GM21360 (cell line): Measurements from ENCODE around the gene POLR2J.
"Not testable (repeated sequence)": the region's sequence is repeated elsewhere in the genome, so short reads cannot be mapped to it uniquely, and the experiment has no call there.

Experiments used
- ATAC-seq: cut with Tn5 transposase; IDR thresholded peaks from one replicate; pipeline ENCODE4 v1.9.1; 2021; ENCODE audit warnings: mild to moderate bottlenecking, moderate library complexity; ENCODE audit not compliant: unreplicated experiment

The POLR2J gene

DNA sequence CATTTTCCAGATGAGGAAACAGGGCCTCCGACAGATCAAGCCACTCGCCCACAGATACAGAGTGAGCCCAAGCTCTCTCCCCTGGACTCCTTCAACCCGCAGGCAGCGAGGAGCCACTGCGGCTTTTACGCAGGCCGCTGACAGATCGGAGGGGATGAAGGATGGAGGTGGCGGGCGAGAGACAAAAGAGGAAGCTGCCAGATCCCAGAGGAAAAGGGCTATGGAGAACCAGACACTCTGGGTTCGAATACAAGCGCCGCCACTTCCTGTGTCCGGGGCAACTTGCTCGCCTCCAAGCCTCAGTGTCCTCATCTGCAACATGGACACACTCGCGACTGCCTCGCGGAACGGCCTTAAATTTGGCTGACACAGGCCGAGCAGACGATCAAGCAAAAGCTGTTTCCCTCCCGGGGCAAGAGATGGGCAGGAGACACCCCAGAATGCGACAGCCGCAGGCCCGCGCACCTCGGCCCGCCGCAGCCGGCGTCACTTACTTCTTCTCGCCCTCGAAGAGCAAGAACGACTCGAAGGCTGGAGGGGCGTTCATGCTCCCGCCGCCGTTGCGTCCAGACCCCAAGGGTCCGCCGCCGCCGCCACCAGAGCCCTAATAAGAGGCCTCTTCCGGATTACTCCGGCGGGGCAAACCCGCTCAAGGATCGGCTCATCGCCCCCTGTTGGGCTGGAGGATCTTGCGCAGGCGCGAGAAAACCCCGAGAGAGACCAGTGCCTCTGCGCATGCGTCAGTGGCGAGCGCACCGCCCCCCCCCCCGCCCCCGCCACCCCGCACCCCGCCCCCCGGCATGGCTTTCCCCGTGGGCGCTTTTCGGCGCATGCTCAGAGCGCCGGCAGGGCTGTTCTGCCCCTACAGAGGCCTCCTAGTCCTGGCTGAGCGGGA is at the start of gene POLR2J:
Gene POLR2J, minus strand, starts transcription at position 609 of the 895 bp plus-strand sequence. Its CDS starts 62 bp downstream, at position 547.
- peak; percentile 85 for ATAC-seq

DNA sequence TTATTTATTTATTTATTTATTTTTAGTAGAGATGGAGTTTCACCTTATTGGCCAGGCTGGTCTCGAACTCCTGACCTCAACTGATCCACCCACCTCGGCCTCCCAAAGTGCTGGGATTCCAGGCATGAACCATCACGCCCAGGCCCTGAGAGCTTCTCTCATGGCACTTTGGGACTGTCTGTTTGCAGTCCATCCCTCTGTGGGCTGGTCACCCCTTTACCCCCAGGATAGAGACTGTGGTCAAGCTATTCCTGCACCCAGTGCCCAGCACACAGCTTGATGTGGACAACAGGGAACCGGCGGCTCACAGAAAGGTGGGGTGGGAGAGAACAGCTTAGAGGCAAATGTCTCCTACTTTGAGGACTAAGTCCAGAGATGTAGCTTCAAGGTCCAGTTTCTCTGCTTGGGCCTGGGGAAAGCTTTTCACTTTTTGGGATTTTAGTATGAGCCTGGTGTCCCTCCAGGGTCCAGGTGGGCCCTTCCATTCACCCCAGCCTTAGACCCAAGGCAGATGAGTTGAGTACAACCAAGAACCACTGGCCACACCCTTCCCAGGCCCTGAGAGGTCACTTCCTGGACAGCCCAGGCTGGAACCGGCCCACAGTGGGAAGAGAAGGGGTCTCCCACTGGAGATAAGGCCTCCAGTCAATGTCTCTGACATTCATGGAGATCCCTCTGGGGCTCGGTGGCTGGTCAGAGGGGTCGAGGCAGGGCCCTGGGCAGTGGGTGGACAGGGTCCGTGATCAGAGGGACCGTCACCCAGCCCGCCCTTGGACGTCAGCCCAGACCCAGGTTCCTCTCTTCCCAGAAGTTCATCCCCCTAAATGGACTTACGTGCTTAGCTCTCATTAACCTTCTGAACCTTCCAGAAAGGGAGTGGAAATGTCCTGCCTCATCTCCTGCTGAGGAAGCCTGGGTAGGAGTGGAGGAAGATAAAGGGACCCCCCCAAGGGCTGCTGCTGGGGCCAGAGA is 49.4 kb upstream of the POLR2J start:
- ATAC-seq, result not testable (repeated sequence)

DNA sequence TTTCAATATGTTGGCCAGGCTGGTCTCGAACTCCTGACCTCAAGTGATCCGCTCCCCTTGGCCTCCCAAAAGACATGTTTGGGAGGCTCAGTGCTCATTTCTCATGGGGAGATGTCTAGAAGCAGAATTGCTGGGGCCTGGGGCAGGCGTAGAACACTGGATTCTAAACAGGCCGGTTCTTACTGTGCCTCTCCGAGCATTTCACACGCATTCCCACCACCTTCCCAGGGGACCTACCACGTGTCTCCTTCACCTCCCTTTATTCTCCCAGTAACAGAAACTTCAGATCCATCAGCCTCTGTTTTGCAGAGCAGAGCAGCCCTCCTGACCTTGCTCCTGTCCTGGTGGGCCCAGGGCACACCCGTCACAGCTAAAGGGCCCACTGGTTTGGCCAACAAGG is 48.5 kb upstream of the POLR2J start:
- ATAC-seq, result not testable (repeated sequence)

DNA sequence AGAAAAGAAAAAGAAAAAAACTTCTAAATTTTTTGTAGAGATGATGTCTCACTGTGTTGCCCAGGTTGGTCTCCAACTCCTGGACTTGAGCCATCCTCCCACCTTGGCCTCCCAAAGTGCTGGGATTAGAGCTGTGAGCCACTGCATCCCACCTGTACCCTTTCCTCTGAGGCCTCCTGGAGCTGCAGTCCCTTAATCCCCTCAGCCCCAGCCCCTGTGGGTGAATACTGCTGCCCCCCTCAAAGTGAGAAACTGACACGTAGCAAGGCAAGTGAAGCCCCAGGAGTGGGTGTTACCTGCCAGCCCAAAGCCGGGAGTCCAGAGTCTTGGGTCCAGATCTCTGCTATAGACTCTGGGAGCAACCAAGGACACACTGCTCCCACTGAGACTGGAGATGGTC is 46.1 kb upstream of the POLR2J start:
- ATAC-seq, result not testable (repeated sequence)

DNA sequence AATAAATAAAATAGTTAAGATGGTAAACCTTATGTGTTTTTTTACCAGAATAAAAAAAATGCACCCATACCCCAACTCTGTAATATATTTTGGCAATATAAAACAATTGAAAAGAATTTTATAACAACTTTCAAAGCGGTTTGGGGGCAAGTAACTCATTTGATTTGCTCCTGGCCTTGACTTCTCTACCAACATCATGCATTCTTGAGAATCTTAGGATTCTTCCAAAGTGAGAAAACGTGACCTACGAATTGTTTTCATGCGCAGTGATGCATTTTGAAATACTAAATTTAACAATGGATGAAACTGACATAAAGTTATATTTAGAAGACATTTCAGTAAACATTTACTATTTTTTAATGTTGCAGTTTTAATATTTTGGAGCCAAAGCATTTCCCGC is 42.1 kb upstream of the POLR2J start:
- not testable (repeated sequence) for ATAC-seq

DNA sequence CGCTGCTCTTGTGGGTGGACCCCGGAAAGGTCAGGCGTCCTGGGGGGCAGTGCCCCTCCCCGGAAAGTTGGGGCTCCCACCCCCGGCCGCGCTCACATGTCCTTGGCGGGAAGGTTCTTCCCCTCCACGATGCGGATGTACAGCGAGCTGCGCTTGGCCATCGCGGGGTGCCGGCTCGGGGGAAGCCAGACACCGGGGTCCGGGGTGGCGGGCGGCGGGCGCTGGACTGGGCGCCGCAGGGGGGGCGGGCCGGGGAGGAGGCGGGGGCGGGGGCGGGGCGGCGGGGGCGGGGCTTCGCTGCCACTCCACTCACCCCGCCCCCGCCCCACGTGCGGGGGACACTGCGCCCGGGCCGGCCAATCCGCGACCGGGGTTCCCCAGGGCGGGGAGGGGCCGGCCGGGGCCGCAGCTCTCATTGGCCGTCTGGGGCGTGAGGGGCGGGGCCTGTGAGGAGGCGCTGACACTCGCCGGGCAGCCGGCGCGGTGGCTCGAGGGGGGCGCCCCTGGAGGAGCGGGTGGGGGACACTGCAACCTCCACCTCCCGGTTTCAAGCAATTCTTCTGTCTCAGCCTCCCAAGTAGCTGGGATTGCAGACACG is 38.9 kb upstream of the POLR2J start, which contains the start of gene RASA4B:
Gene RASA4B, minus strand, starts transcription at position 228 of the 598 bp plus-strand sequence. Its CDS starts 67 bp downstream, at position 161.
- ATAC-seq, result peak; percentile 73

DNA sequence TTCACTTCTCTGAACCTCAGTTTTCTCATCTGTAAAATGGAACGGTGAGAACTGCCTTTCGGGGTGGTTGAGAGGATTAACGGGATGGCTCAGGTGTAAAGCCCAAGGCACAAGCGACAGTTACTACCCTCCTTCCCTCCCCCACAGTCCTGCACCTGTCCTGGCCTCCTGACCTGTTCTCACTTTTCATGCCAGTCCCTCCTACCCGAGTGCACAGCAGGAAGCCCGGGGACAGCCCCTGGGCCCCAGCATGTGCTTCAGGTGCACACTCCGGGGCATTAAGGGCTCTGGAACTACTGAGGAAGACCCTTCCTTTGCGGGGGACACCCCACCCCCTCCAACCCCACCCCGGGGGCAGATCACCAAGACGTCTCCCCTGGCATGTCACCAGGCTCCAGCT is 38.2 kb upstream of the POLR2J start:
- ATAC-seq, result not testable (repeated sequence)

DNA sequence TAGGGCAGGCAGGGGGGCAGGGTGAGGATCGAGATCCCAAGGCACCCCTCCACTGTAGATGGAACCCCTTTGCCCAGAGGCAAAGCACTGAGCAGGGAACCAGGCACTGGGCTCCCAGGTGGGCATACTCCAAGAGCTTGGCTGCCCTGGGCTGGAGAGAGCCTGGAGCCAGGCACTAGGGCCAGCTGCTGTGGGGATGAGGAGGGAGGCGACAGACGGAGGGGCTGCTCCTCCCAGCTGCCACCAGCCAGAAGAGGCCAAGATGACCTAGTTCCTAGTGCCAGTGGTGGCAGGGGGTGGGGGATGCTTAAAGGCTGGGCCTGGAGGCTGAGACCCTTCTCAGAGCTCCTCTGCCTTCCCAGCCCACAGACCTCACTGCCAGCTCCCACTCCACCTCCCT is 37.2 kb upstream of the POLR2J start:
- not testable (repeated sequence) for ATAC-seq

DNA sequence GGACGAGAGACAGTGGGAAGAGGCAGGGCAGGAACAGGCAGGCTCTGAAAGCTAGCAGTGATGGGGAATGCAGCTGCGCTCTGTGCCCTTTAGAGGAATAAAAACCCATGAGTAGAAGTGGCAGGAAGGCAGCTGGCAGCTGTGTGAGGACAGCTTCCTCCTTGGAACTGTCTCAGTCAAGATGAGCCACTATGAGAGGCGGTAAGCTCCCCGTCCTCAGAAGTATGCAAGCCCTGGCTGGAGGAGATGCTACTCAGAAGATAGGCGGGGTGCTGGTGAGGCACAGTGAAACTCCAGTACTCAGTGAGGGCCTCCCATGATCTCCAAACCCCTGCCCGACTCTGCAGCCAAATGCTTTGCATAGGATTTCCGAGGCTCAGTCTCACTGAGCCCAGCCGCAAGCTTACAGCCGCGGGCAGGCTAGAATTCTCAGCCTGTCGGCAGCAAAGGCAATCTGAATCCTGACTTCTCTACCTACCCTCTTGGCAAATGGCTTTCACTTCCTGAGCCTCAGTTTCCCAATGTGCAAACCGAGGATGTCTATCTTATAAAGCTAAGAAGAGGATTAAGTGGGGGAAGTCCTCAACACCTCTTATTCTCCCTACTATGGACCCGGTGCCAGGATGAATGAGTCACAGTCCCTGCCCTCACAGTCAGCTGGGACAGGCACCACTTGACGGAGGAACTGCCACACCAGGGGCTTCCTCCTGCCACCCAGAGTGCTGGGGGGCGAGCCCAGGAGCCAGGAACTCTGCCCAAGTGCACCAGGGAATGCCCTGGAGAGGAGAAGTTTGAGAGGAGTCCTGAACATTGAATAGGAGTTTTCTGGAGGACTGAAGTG is 36.4 kb upstream of the POLR2J start:
- ATAC-seq, result peak; percentile 48

DNA sequence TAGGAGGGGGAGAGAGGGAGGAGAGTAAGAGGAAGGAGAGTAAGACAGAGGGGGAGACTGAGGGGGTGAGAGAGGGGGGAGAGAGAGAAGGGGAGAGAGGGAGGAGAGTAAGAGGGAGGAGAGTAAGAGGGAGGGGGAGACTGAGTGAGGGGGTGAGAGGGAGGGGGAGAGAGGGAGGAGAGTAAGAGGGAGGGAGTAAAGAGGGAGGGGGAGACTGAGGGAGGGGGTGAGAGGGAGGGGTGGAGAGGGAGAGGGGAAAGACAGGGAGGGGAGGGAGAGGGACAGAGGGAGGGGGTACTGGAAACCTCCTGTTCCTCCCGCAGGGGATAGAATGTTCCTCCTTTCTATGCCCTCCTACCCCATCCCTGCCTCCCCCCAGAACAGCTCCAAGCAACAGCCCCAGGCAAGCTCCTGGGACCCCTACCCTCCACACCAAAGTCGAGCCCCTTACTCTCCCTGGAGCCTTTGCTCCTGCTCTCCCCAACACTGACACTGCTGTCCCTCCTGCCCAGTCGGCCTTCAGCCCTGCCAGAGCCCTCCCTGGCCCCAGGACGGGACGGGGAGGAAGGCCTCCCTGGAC is 34.0 kb upstream of the POLR2J start:
- ATAC-seq, result not testable (repeated sequence)

DNA sequence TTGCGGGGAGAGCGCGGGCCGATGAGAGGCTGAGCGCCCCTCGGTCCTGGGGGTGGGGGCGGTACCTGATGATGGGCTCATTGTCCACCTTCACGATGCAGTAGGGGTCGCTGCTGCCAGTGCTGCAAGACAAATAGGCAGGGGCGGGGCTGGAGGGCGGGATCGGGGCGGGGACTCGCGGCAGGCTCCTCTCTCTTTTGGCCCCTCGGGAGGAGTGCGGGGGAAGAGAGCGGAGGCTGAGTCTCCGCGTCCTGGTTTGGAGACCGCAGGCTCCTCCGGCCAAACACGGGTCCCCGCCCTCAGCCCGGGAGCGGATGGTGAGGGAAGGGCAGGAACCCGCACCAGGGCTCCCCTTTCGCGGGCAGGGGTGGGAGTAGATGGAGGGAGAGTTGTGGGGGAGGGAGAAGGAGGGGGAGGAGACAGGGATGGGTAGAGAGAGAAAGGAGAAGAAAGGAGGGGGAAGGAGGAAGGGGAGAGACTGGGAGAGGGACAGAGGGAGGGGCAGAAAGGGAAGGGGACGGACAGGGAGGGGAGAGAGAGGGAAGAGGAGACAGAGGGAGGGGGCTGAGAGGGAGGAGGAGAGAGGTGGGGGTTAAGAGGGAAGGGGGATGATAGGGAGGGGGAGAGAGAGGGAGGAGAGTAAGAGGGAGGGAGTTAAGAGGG is 33.3 kb upstream of the POLR2J start:
- peak; percentile 40 for ATAC-seq

DNA sequence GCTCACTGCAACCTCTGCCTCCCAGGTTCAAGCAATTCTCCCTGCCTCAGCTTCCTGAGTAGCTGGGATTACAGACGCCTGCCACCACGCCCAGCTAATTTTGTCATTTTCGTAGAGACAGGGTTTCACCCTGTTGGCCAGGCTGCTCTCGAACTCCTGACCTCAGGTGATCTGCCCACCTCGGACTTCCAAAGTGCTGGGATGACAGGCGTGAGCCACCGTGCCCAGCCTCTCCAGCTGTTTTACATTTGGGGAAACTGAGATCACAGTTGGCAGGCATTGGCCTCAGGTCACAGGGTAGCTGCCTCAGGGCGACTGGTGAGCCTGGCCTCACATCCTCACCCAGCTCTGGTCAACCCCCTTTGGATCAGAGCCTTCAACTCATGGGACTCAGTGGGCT is 31.9 kb upstream of the POLR2J start:
- not testable (repeated sequence) for ATAC-seq

DNA sequence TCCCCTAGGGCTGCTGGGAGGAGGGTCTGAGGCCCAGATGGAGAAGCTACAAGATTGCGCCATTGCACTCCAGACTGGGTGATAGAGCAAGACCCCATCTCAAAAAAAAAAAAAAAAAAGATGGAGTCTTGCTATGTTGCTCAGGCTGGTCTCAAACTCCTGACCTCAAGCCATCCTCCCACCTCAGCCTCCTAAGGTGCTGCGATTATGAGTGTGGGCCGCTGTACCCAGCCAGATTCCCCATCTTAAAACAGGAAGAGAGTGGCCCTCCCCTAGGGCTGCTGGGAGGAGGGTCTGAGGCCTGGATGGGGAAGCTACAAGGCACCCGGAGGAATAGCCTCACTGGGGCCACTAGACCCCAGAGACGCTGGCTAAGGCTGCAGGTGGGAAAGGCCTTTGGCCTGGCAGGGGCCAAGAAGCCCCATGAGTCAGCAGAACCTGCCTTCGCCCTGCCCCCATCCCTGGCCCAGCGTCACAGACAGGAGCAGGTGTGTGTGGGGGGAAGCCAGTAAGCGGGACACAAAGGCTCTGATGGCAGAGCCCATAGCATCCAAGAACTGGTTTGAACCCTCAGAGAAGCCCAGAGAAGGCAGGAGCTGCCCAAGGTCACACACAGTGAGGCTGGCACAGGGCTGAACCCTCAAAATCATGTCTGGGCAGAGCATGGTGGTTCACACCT is 28.8 kb upstream of the POLR2J start:
- ATAC-seq, result not testable (repeated sequence)

DNA sequence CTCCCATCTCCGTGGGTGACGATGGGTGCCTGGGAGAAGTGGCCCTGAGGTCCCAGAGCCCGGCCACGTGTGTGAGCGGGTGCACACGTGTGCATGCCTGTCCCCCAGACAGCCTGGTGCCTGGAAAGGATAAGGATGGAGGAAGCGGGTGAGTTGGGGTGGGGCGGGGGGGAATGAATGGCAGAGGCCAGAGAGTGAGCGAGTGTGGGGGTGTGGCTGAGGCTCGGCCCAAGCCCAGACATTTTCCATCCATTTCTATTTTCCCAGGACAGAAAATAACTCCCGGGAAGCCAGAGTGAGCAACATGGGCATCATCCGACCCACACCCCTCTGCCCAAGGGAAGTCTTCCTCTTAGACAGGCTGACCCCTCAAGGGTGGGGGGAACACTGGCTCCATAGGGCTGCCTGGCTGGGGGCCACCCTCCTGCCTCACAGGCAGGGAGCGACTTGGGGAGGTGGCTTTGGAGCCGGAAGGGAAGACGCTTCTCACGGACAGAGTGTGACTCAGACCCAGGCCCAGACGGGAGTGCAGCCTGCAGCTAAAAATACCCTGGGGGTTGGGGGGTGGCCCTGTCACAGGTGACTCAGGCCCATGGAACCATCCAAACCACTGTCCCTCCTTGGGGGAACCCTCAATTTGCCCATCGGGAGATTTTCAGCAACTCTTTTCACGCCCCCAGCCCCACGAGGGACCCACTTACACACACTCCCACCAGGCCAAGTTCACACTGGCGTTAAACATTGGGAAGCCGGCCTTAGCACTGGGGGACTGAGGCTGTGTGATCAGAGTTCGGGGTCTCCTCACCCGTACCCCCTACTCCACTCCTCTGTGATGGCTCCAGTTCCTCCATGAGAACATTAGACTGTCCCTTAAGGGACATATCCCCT is 26.8 kb upstream of the POLR2J start:
- not testable (repeated sequence) for ATAC-seq

DNA sequence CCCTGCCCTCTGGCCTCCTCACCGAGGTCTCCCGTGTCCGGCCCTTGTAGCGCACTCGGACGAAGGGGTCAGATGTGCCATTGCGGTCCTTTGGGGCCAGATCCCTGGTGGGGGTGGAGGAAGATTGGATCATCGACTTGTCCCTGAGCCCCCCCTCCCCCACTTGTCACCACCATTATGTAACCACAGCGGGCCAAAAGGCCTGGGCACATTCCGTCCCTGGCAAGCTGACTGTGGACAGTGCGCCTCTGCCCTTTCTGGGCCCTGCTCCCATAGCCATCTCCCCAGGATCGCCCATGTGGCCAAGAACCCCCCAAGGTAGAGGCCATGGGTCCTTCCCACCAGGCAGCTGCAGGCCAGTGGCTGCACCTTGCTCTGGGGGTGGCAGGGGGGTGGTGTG is 24.4 kb upstream of the POLR2J start:
- not testable (repeated sequence) for ATAC-seq

DNA sequence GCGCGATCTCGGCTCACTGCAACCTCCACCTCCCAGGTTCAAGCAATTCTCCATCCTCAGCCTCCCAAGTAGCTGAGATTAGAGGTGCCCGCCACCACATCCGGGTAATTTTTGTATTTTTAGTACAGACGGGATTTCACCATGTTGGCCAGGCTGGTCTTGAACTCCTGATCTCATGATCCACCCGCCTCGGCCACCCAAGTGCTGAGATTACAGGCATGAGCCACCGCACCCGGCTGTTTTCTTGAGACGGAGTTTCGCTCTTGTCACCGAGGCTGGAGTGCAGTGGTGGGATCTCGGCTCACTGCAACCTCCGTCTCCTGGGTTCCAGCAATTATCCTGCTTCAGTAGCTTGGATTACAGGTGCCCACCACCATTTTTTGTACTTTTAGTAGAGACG is 19.6 kb upstream of the POLR2J start:
- ATAC-seq, result not testable (repeated sequence)

DNA sequence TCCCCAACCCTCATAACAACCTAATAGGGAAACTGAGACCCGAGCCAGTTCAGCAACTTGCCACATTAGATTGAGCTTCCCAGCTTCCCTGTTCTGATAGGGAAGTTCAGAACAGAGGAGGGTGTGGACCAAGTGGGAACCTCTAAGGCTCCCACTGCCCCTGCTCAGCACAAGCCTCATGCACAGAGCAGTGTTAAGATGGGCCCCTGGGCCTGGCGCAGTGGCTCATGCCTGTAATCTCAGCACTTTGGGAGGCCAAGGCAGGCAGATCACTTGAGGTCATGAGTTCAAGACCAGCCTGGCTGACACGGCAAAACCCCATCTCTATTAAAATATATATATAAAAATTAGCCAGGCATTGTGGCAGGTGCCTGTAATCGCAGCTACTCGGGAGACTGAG is 18.6 kb upstream of the POLR2J start:
- ATAC-seq, result not testable (repeated sequence)
